Mesendoderm (in vitro differentiated cells): ENCODE data around the gene PASK.

Experiments
- DNase-seq: peaks from one replicate; pipeline ENCODE4 v3.0.0; 2013
- H2AK5ac ChIP-seq: 2 replicates; pipeline ENCODE4 v1.6.1; 2013; ENCODE audit warnings: low read length, inconsistent platforms
- H2BK120ac ChIP-seq: 2 replicates; pipeline ENCODE4 v1.6.1; 2013; ENCODE audit warnings: low read depth, mild to moderate bottlenecking, low read length, moderate library complexity, mixed read lengths
- H2BK15ac ChIP-seq: replicated peaks from 2 replicates; pipeline ENCODE4 v1.6.1; 2013; ENCODE audit warnings: low read depth, mild to moderate bottlenecking, moderate library complexity
- H2BK5ac ChIP-seq: 2 replicates; pipeline ENCODE4 v1.6.1; 2013; ENCODE audit warnings: low read length, inconsistent platforms
- H3K18ac ChIP-seq: 2 replicates; pipeline ENCODE4 v1.6.1; 2013; ENCODE audit warnings: mild to moderate bottlenecking, low read length, mixed read lengths
- H3K23ac ChIP-seq: one replicate; pipeline ENCODE4 v1.6.1; 2013; ENCODE audit warnings: low read length
- H3K27ac ChIP-seq: 2 replicates; pipeline ENCODE4 v1.5.1; 2013; ENCODE audit warnings: low read depth, mild to moderate bottlenecking, inconsistent platforms, low read length, moderate library complexity
- H3K27me3 ChIP-seq: 2 replicates; pipeline ENCODE4 v1.6.1; 2013; ENCODE audit warnings: low read length, control low read depth, mild to moderate bottlenecking, inconsistent platforms; ENCODE audit not compliant: insufficient read depth, poor library complexity
- H3K36me3 ChIP-seq: 2 replicates; pipeline ENCODE4 v1.6.1; 2013; ENCODE audit warnings: low read length, inconsistent platforms; ENCODE audit not compliant: control insufficient read depth, insufficient read depth
- H3K4ac ChIP-seq: one replicate; pipeline ENCODE4 v1.6.1; 2013; ENCODE audit warnings: low read depth, mild to moderate bottlenecking, low read length, moderate library complexity
- H3K4me1 ChIP-seq: 2 replicates; pipeline ENCODE4 v1.6.1; 2013; ENCODE audit warnings: low read depth, low read length, inconsistent platforms; ENCODE audit not compliant: control insufficient read depth
- H3K4me2 ChIP-seq: 2 replicates; pipeline ENCODE4 v1.6.1; 2013; ENCODE audit warnings: low read length
- H3K4me3 ChIP-seq: 2 replicates; pipeline ENCODE4 v1.5.1; 2013; ENCODE audit warnings: mild to moderate bottlenecking, low read length
- H3K56ac ChIP-seq: one replicate; pipeline ENCODE4 v1.6.1; 2013; ENCODE audit warnings: low read length
- H3K79me1 ChIP-seq: 2 replicates; pipeline ENCODE4 v1.6.1; 2013; ENCODE audit warnings: low read length, inconsistent platforms
- H3K79me2 ChIP-seq: 2 replicates; pipeline ENCODE4 v1.6.1; 2013; ENCODE audit warnings: mild to moderate bottlenecking, low read length; ENCODE audit not compliant: control insufficient read depth, insufficient read depth
- H3K9ac ChIP-seq: 2 replicates; pipeline ENCODE4 v1.6.1; 2013; ENCODE audit warnings: low read length, inconsistent platforms
- H4K5ac ChIP-seq: one replicate; pipeline ENCODE4 v1.6.1; 2013; ENCODE audit warnings: low read length
- H4K8ac ChIP-seq: one replicate; pipeline ENCODE4 v1.6.1; 2013; ENCODE audit warnings: low read depth, mild to moderate bottlenecking, control low read depth, low read length, moderate library complexity
- WGBS: extraction: QIAGEN DNeasy Blood & Tissue Kit; methylation state at CpG from one replicate; pipeline ENCODE4 v1.1.7; 2013; ENCODE audit warnings: low lambda C conversion rate, missing lambda C conversion rate; ENCODE audit not compliant: insufficient coverage; ENCODE audit errors: extremely low coverage; 5-methylcytosine and 5-hydroxymethylcytosine counted together

PASK gene

DNA sequence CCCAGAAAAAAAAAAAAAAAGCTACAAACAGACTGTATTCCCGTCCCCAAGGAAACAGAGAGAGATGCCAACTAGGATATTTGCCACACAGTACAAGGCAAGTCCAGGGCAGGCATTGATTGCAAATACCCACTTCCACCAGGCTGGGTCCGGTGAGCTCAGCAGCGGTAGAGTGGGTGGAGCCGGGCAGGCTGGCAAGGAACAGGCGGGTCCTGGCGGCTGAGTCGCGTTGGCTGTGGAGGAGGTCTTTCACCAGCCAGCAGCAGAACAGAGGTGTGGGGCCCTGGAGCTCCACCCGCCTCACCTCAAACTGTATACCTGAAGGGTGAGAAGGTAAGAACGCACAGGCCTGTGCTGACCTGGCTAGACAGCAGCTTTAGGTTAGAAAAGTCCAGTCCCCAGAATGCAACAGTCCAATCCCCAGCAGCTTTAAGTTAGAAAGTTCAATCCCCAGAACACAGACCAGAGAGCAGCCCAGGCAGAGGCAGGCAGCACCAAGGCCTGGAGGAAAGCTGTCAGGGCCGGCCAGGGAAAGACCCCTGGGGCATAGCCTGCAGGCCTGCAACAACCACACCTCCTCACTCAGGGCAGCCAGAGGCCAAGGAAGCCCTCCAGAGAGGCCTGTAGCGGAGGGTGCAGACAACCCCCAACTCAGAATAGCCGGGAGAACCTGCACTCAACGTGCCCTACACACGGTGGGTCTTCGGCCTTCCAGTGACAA, 25.3 kb downstream of the PASK start:
- H3K79me1 ChIP-seq, result no peaks in the 10 kb centered on the region
- no peak overlapping the region for H3K18ac ChIP-seq
- peaks cover 4% of the 10 kb centered on the region for H3K36me3 ChIP-seq
- no peak overlapping the region for H3K27ac ChIP-seq
- no peak overlapping the region for H4K5ac ChIP-seq
- no peak overlapping the region for H2BK120ac ChIP-seq
- H2AK5ac ChIP-seq, result no peak overlapping the region
- WGBS, result no CpG with 5 or more reads among the region's 16 CpGs
- no peak overlapping the region for H3K4me2 ChIP-seq
- no peak overlapping the region for H3K9ac ChIP-seq
- no peak overlapping the region for H2BK5ac ChIP-seq
- H2BK15ac ChIP-seq, result no peak overlapping the region
- H3K4me3 ChIP-seq, result no peak overlapping the region
- H3K56ac ChIP-seq, result no peak overlapping the region
- no peaks in the 10 kb centered on the region for H3K79me2 ChIP-seq
- DNase-seq, result no peak
- no peaks in the 10 kb centered on the region for H3K4me1 ChIP-seq
- H4K8ac ChIP-seq, result no peak overlapping the region
- H3K27me3 ChIP-seq, result no peaks in the 10 kb centered on the region
- H3K4ac ChIP-seq, result no peak overlapping the region
- H3K23ac ChIP-seq, result no peak overlapping the region

DNA sequence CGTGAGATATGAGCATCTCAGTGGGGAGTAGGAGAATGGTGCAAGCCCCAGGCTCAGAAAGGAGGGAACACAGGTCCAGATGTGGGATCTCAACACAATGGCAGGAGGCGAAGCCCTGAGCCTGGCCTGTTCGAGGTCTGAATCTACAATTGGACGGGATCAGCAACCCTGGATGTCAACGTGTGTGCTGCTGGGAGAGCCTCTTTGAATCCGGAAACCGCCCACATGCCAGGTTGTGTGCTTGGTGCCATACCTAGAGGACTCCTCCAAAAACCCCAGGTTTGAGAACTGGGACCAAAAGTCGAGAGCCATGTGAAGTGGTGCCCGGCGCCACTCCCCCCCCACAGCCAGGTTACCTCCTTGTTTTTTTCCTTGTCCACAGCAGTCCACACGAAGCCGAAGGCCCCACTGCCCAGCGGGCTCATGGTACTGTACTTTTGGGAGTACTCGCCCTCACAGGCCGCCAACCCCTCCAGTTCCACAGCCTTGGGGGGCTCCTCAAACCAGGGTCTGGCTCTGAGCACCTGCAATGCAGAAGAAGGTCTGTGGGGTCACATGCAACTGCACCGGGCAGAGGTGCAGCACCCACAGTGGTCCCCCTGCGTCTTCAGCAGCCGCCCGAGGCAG, 26.8 kb downstream of the PASK start:
- peaks cover 4% of the 10 kb centered on the region for H3K36me3 ChIP-seq

DNA sequence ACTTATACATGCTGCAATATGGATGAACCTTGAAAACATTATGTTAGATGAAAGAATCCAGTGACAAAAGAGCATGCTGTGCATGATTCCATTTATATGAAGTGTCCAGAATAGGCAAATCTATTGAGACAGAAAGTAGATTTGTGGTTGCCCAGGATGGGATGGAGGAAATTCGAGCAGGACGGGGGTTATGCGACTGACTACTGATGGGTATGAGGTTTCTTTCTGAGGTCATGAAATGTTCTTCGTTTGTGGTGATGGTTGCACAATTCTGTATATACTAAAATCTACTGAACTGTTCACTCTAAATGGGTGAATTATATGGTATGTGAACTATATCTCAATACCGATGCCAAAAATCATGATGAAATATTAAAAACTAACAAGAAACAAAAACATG, 28.3 kb downstream of the PASK start:
- Histone ChIP-seq H3K56ac (no peak overlapping the region), H3K9ac (no peak overlapping the region), H3K23ac (no peak overlapping the region), H4K8ac (no peak overlapping the region), H3K27me3 (no peaks in the 10 kb centered on the region), H2BK5ac (no peak overlapping the region), H3K27ac (no peak overlapping the region), H2BK15ac (no peak overlapping the region), H2BK120ac (no peak overlapping the region), H3K4me1 (no peaks in the 10 kb centered on the region), H4K5ac (no peak overlapping the region), H2AK5ac (no peak overlapping the region), H3K4me3 (no peak overlapping the region), H3K79me2 (no peaks in the 10 kb centered on the region), H3K4ac (no peak overlapping the region), H3K36me3 (peaks cover 3% of the 10 kb centered on the region), H3K4me2 (no peak overlapping the region), H3K18ac (no peak overlapping the region), H3K79me1 (no peaks in the 10 kb centered on the region)
- no peak for DNase-seq
- WGBS, result no CpG with 5 or more reads among the region's 5 CpGs

More for the DNA sequence above, 26.8 kb downstream of the PASK start:
- Histone ChIP-seq H4K8ac (no peak overlapping the region), H3K79me1 (no peaks in the 10 kb centered on the region), H3K23ac (no peak overlapping the region), H3K27ac (no peak overlapping the region), H3K4me3 (no peak overlapping the region), H3K4ac (no peak overlapping the region), H3K4me2 (no peak overlapping the region), H3K4me1 (no peaks in the 10 kb centered on the region), H3K79me2 (no peaks in the 10 kb centered on the region), H3K56ac (no peak overlapping the region), H2BK15ac (no peak overlapping the region), H4K5ac (no peak overlapping the region), H2BK5ac (no peak overlapping the region), H3K18ac (no peak overlapping the region), H3K9ac (no peak overlapping the region), H2BK120ac (no peak overlapping the region), H2AK5ac (no peak overlapping the region), H3K27me3 (no peaks in the 10 kb centered on the region)
- no peak for DNase-seq
- no CpG with 5 or more reads among the region's 19 CpGs for WGBS

DNA sequence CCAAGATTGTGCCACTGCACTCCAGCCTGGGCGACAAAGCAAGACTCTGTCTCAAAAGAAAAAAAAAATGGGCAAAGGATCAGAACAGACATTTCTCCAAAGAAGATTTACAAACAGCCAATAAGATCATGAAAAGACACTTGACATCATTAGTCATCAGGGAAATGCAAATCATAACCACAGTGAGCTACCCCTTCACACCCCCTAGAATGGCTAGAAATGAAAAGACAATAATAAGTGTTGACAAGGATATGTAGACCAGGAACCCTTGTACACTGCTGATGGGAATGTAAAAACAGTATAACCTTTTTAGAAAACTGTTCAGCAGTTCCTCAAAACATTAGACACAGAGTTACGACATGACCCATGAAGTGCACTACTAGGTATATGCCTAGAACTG, 28.8 kb downstream of the PASK start:
- WGBS, result no CpG with 5 or more reads among the region's 2 CpGs
- no peaks in the 10 kb centered on the region for H3K27me3 ChIP-seq

DNA sequence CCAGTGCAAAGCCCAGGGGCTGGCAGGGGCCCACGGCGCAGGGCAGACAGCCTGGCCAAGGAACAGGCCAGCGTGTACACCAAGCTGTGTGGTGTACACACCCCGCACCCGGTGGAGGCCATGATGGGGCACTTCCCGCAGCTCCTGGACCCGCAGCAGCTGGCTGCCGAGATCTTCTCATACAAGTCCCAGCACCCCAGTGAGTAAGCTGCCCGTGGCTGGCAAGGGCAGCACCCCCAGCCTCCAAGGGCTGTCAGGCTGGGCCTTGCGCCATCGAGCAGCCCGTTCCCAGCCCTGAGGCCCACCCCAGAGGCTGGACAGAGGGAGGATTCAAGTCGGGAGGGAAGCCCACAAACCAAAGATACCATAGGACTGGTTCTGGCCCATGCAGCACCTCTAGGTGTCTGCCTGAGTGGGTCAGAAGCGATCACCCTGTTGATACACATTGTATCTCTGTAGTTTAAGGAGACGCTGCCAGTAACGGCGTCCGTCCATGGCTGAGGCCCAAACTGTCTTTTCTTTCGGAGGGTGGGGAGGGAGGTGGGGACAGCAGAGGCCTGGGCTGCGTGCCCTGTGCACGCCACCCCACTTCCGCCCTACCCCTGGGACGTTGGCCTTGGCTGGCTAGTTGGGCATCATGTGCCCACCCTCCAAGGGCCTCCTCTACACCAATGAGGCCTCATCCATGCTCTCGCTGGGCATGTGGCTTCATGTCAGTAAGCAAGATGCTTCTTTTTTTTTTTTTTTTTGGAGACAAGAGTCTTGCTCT, 30.4 kb downstream of the PASK start:
- no peak overlapping the region for H3K9ac ChIP-seq
- no peak overlapping the region for H4K8ac ChIP-seq
- H3K4me1 ChIP-seq, result no peaks in the 10 kb centered on the region
- no peak overlapping the region for H3K56ac ChIP-seq
- no peak overlapping the region for H2BK5ac ChIP-seq
- H2BK15ac ChIP-seq, result no peak overlapping the region
- H3K23ac ChIP-seq, result no peak overlapping the region
- no peak overlapping the region for H3K4ac ChIP-seq
- no peaks in the 10 kb centered on the region for H3K79me1 ChIP-seq
- no peaks in the 10 kb centered on the region for H3K79me2 ChIP-seq
- no peaks in the 10 kb centered on the region for H3K27me3 ChIP-seq
- DNase-seq, result no peak
- no peak overlapping the region for H2BK120ac ChIP-seq
- no peak overlapping the region for H3K18ac ChIP-seq
- H3K4me2 ChIP-seq, result no peak overlapping the region
- peaks cover 3% of the 10 kb centered on the region for H3K36me3 ChIP-seq
- no peak overlapping the region for H3K27ac ChIP-seq
- no CpG with 5 or more reads among the region's 24 CpGs for WGBS
- H4K5ac ChIP-seq, result no peak overlapping the region
- H2AK5ac ChIP-seq, result no peak overlapping the region
- H3K4me3 ChIP-seq, result no peak overlapping the region

More for the DNA sequence above, 28.8 kb downstream of the PASK start:
- Histone ChIP-seq H3K9ac (no peak overlapping the region), H3K4me2 (no peak overlapping the region), H3K4me1 (no peaks in the 10 kb centered on the region), H3K36me3 (peaks cover 3% of the 10 kb centered on the region), H3K18ac (no peak overlapping the region), H3K79me1 (no peaks in the 10 kb centered on the region), H3K4ac (no peak overlapping the region), H3K4me3 (no peak overlapping the region), H2BK15ac (no peak overlapping the region), H4K8ac (no peak overlapping the region), H3K56ac (no peak overlapping the region), H3K79me2 (no peaks in the 10 kb centered on the region), H3K23ac (no peak overlapping the region), H2AK5ac (no peak overlapping the region), H2BK120ac (no peak overlapping the region), H4K5ac (no peak overlapping the region), H2BK5ac (no peak overlapping the region), H3K27ac (no peak overlapping the region)
- no peak for DNase-seq
